SK-N-SH treated with all-trans-retinoic acid at 6 μM for 48 hours (cell line): ENCODE measurements around the gene FFAR3.

Experiments
- ATAC-seq: fragments of 200-7000 bp; cut with Tn5 transposase; 3 replicates; pipeline ENCODE4 v1.9.1; 2020; ENCODE audit warnings: mild to moderate bottlenecking, moderate library complexity
- ARNTL ChIP-seq: fragments of 450-650 bp; formaldehyde crosslinking; IDR thresholded peaks from 2 replicates; pipeline ENCODE4 v1.5.0; 2020; ENCODE audit warnings: low read depth, mild to moderate bottlenecking, moderate library complexity, borderline replicate concordance
- BACH2 ChIP-seq: fragments of 250-450 bp; sonication (Bioruptor Pico); IDR thresholded peaks from 2 replicates; pipeline ENCODE4 v1.9.0; 2021; ENCODE audit warnings: mild to moderate bottlenecking, borderline replicate concordance
- CSDC2 ChIP-seq: fragments of 250-450 bp; sonication (Bioruptor Pico); IDR thresholded peaks from 2 replicates; pipeline ENCODE4 v1.5.0; 2020; ENCODE audit warnings: mild to moderate bottlenecking, moderate library complexity
- CSRNP3 ChIP-seq: fragments of 250-450 bp; sonication (Bioruptor Pico); IDR thresholded peaks from 2 replicates; pipeline ENCODE4 v1.5.1; 2021; ENCODE audit warnings: mild to moderate bottlenecking, moderate library complexity
- ESRRG ChIP-seq: fragments of 250-450 bp; sonication (Bioruptor Pico); IDR thresholded peaks from 2 replicates; pipeline ENCODE4 v1.6.1; 2021; ENCODE audit warnings: mild to moderate bottlenecking
- GLIS3 ChIP-seq: fragments of 250-450 bp; sonication (Bioruptor Pico); IDR thresholded peaks from 2 replicates; pipeline ENCODE4 v1.5.0; 2020; ENCODE audit warnings: mild to moderate bottlenecking, moderate library complexity
- ISL1 ChIP-seq: fragments of 250-450 bp; sonication (Bioruptor Pico); IDR thresholded peaks from 2 replicates; pipeline ENCODE4 v2.1.2; 2022; ENCODE audit warnings: mild to moderate bottlenecking, moderate library complexity
- OSR1 ChIP-seq: fragments of 250-450 bp; sonication (Bioruptor Pico); IDR thresholded peaks from 2 replicates; pipeline ENCODE4 v1.8.0; 2022; ENCODE audit warnings: moderate library complexity, mild to moderate bottlenecking, inconsistent platforms
- PATZ1 ChIP-seq: fragments of 250-450 bp; sonication (Bioruptor Pico); IDR thresholded peaks from 2 replicates; pipeline ENCODE4 v1.8.0; 2020; ENCODE audit warnings: mild to moderate bottlenecking, moderate library complexity, borderline replicate concordance
- POU6F1 ChIP-seq: fragments of 250-450 bp; sonication (Bioruptor Pico); IDR thresholded peaks from 2 replicates; pipeline ENCODE4 v1.8.0; 2021; ENCODE audit warnings: low read depth, mild to moderate bottlenecking, moderate library complexity, borderline replicate concordance
- PPARA ChIP-seq: fragments of 250-450 bp; sonication (Bioruptor Pico); IDR thresholded peaks from 2 replicates; pipeline ENCODE4 v1.5.0; 2020; ENCODE audit warnings: mild to moderate bottlenecking, borderline replicate concordance
- RARB ChIP-seq: fragments of 250-450 bp; sonication (Bioruptor Pico); IDR thresholded peaks from 2 replicates; pipeline ENCODE4 v1.8.0; 2021; ENCODE audit warnings: mild to moderate bottlenecking, moderate library complexity
- TSHZ2 ChIP-seq: fragments of 250-450 bp; sonication (Bioruptor Pico); IDR thresholded peaks from 2 replicates; pipeline ENCODE4 v1.5.0; 2020; ENCODE audit warnings: mild to moderate bottlenecking, moderate library complexity
- ZC3H10 ChIP-seq: fragments of 250-450 bp; sonication (Bioruptor Pico); IDR thresholded peaks from 2 replicates; pipeline ENCODE4 v1.5.1; 2021; ENCODE audit warnings: mild to moderate bottlenecking, moderate library complexity
- ZFP3 ChIP-seq: fragments of 250-450 bp; sonication (Bioruptor Pico); IDR thresholded peaks from 2 replicates; pipeline ENCODE4 v1.5.0; 2020; ENCODE audit warnings: mild to moderate bottlenecking, moderate library complexity
- ZFP30 ChIP-seq: fragments of 450-650 bp; formaldehyde crosslinking; IDR thresholded peaks from 2 replicates; pipeline ENCODE4 v1.5.0; 2022; ENCODE audit warnings: mild to moderate bottlenecking, moderate library complexity
- ZNF565 ChIP-seq: fragments of 450-650 bp; formaldehyde crosslinking; conservative IDR thresholded peaks from 2 replicates; pipeline ENCODE4 v1.5.0; 2020; ENCODE audit warnings: low read depth, mild to moderate bottlenecking, moderate library complexity
- ZNF70 ChIP-seq: fragments of 450-650 bp; formaldehyde crosslinking; IDR thresholded peaks from 2 replicates; pipeline ENCODE4 v1.5.0; 2020; ENCODE audit warnings: mild to moderate bottlenecking, moderate library complexity

The FFAR3 gene

GRCh38 chr19:35360880-35361420 is 2.7 kb downstream of the FFAR3 start (continued):
- TF ChIP-seq PATZ1 (CRISPR knock-in tag), result no peak
- TF ChIP-seq ISL1, result no peak
- TF ChIP-seq GLIS3, result no peak
- no peak for TF ChIP-seq ZFP3 (CRISPR knock-in tag)
- no peak for TF ChIP-seq ZNF70 (CRISPR knock-in tag)
- TF ChIP-seq ZFP30 (CRISPR knock-in tag), result no peak

- ATAC-seq, result no peak; the same call in 2 of the 3 replicates
- TF ChIP-seq ZC3H10 (CRISPR knock-in tag), result no peak
- no peak for TF ChIP-seq PATZ1 (CRISPR knock-in tag)
- TF ChIP-seq ZNF565, result no peak
- TF ChIP-seq POU6F1 (CRISPR knock-in tag), result no peak
- TF ChIP-seq BACH2 (CRISPR knock-in tag), result no peak
- no peak for TF ChIP-seq CSDC2 (CRISPR knock-in tag)
- no peak for TF ChIP-seq ISL1
- TF ChIP-seq ZNF70 (CRISPR knock-in tag), result no peak
- TF ChIP-seq TSHZ2 (CRISPR knock-in tag), result no peak
- TF ChIP-seq GLIS3, result no peak
- no peak for TF ChIP-seq RARB (CRISPR knock-in tag)
- no peak for TF ChIP-seq ESRRG (CRISPR knock-in tag)
- no peak for TF ChIP-seq ZFP30 (CRISPR knock-in tag)
Observed at GRCh38 chr19:35362261-35363000, 4.2 kb downstream of the FFAR3 start.

GRCh38 chr19:35363001-35363590 is 4.8 kb downstream of the FFAR3 start:
- ATAC-seq, result no peak
- TF ChIP-seq CSDC2 (CRISPR knock-in tag) (no peak), OSR1 (CRISPR knock-in tag) (no peak), ZC3H10 (CRISPR knock-in tag) (no peak), CSRNP3 (CRISPR knock-in tag) (no peak), RARB (CRISPR knock-in tag) (no peak), POU6F1 (CRISPR knock-in tag) (no peak), ARNTL (CRISPR knock-in tag) (no peak), ISL1 (no peak), PPARA (CRISPR knock-in tag) (no peak), ZFP3 (CRISPR knock-in tag) (no peak), ZNF70 (CRISPR knock-in tag) (no peak), TSHZ2 (CRISPR knock-in tag) (no peak)
